B cell (primary cell): ENCODE results near the gene HSD11B2.

Experiments used
- CTCF ChIP-seq: fragments of 200-600 bp; IDR thresholded peaks from one replicate; pipeline ENCODE4 v1.8.0; 2022; ENCODE audit warnings: antibody characterized with exemption, mild to moderate bottlenecking
- EZH2 ChIP-seq: IDR thresholded peaks from 2 replicates; pipeline ENCODE4 v1.6.1; 2012; ENCODE audit warnings: borderline replicate concordance, low read depth, mild to moderate bottlenecking, moderate library complexity, low read length; ENCODE audit not compliant: insufficient read depth, poor library complexity, severe bottlenecking

GRCh38 chr16:67394155-67395104, 36.5 kb upstream of the HSD11B2 start:
- TF ChIP-seq CTCF = no peak
- TF ChIP-seq EZH2 = peak; percentile 70
